Activated T-cell treated with anti-CD3 and anti-CD28 coated beads, Interleukin-2, amount 50 U/mL, for 4 hours (primary cell): ENCODE results near the gene UTS2R. TPM values are rescaled to one million over a fixed set of nuclear protein-coding genes. Genes with fewer than 3 reads are reported as not detected.
"Not testable (repeated sequence)": the region's sequence is repeated elsewhere in the genome, so short reads cannot be mapped to it uniquely, and the experiment has no call there.

Experiments used
- ATAC-seq, 2 donors: fragments of 200-7000 bp; cut with Tn5 transposase; one replicate each; pipeline ENCODE4 v1.10.0; 2021
- DNase-seq: peaks from one replicate; pipeline ENCODE4 v3.0.0-alpha.2; 2020
- H3K27me3 Mint-ChIP-seq: one replicate; pipeline ENCODE4 v1.8.0; 2021; ENCODE audit warnings: low read depth, mixed read lengths
- H3K36me3 Mint-ChIP-seq: one replicate; pipeline ENCODE4 v1.8.0; 2022; ENCODE audit warnings: mixed read lengths; ENCODE audit not compliant: insufficient read depth
- H3K4me1 Mint-ChIP-seq: one replicate; pipeline ENCODE4 v1.8.0; 2021; ENCODE audit warnings: low read depth, mixed read lengths
- H3K4me3 Mint-ChIP-seq: one replicate; pipeline ENCODE4 v1.8.0; 2021; ENCODE audit warnings: mild to moderate bottlenecking, moderate library complexity, mixed read lengths
- H3K9me3 Mint-ChIP-seq: one replicate; pipeline ENCODE4 v1.8.0; 2021; ENCODE audit warnings: mixed read lengths
- total RNA-seq, 3 donors: library from RNA; stranded (reverse); gene quantifications; one replicate each; pipeline ENCODE4 v1.2.1, GENCODE V29; 2021

The UTS2R gene
- total RNA-seq, 3 donors from 2014 or later, result not detected

DNA sequence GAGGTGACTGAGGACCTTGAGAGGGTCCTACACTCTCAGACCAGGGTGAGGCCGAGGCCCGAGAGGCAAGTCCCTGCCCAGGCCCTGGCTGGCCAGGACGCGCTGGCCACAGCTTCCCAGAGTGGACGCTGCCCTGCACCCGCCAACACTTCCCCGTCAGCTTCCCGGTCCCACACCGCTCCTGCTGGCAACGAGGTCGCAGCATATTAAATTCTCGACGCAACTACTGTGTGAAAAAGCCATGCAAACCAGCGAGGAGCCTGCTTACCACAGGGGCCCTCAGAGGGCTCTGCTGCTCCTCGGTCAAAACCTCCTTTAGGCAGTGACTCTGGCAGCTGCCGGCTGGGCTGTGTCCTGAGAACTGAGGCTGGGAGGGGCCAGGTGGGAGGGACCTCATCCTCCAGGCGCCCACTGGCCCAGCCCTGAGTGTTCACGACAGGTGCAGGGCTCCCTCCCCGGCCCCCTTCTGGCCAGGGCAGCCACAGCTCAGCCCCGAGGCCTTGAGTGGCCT lies 14.7 kb upstream of the UTS2R start:
- ATAC-seq (no peak), DNase-seq (no peak)
- Mint-ChIP-seq H3K9me3 (no peaks in the 10 kb centered on the region), H3K4me1 (peaks cover 8% of the 10 kb centered on the region), H3K36me3 (no peaks in the 10 kb centered on the region), H3K27me3 (peaks cover 14% of the 10 kb centered on the region), H3K4me3 (no peak overlapping the region)

DNA sequence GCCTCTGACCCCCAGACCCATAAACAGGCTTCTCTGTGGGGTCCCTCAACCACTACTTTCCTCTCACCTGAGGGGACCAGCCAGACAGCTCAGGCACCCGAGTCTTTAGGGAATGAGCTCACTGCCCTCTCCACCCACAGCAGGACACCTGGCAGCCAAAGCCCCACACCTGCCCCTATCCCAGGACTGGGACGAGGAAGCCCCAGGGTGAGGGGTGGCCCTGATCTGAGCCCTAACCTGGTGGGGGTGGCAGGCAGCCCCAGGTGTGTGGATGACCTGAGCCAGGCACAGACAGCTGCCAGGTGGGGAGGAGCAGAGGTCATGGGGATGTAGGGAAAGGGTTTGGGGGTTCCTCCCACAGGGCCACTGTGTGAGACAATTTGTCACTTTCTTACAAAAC lies 14.2 kb upstream of the UTS2R start:
- DNase-seq, result no peak
- Mint-ChIP-seq H3K4me1 (peaks cover 8% of the 10 kb centered on the region), H3K36me3 (no peaks in the 10 kb centered on the region), H3K4me3 (no peak overlapping the region), H3K9me3 (no peaks in the 10 kb centered on the region), H3K27me3 (peaks cover 14% of the 10 kb centered on the region)
- ATAC-seq, result no peak

DNA sequence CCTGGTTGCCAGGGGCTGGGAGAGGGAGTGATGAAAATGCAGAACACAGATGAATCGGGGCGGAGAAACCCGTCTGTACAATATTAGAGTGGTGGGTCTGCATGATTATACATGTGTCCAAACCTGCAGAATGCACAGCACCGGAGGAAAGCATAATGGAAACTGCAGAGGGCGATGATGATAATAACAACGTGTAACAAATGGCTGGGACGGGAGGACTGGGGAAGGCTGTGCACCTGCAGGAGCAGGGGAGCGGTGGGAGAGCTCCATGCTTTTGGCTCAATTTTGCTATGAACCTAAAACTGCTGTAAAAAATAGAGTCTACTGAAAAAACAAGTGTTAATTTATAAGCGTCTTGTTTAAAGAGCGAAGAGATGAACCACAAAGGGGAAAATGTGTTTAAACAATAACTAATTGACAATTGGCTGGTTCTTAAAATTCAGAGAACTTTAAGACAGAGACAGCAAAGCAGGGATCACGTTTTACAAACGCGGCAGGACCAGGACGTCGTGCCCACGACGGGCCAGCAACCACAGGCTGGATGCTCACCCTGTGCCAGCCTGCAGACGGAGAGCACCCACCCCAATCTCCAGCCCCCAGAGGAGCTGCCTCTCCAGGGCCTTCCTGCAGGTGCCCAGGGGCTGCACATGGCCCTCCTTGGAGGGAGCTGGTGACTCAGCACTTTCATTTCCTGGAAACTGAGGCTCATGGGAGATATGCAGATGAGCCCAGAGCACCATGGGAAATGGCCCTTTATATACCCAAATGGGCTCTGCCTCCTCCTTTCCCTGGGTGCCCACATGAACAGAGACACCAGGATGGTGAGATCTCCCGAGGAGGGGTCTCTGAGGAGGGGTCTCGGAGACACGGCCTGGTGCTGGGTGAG lies 12.9 kb upstream of the UTS2R start, which contains the start of gene TEX19:
Gene TEX19, plus strand, starts transcription at position 783 of the 886 bp plus-strand sequence. CDS start 2,904 bp downstream, outside the sequence.
- peak within 1 kb of the TSS; percentile 2 for H3K4me3 Mint-ChIP-seq
- no peaks in the 10 kb centered on the region for H3K9me3 Mint-ChIP-seq
- no peak for DNase-seq
- H3K27me3 Mint-ChIP-seq, result peaks cover 14% of the 10 kb centered on the region
- no peaks in the 10 kb centered on the region for H3K36me3 Mint-ChIP-seq
- peak; percentile 51 to 62 for ATAC-seq
- peaks cover 8% of the 10 kb centered on the region for H3K4me1 Mint-ChIP-seq

- DNase-seq, H3K4me1 Mint-ChIP-seq, H3K4me3 Mint-ChIP-seq, H3K9me3 Mint-ChIP-seq, H3K36me3 Mint-ChIP-seq, ATAC-seq: not testable (repeated sequence)
- H3K27me3 Mint-ChIP-seq, result peaks cover 14% of the 10 kb centered on the region
Observed at GRCh38 chr17:82359451-82360074, 12.0 kb upstream of the UTS2R start.

DNA sequence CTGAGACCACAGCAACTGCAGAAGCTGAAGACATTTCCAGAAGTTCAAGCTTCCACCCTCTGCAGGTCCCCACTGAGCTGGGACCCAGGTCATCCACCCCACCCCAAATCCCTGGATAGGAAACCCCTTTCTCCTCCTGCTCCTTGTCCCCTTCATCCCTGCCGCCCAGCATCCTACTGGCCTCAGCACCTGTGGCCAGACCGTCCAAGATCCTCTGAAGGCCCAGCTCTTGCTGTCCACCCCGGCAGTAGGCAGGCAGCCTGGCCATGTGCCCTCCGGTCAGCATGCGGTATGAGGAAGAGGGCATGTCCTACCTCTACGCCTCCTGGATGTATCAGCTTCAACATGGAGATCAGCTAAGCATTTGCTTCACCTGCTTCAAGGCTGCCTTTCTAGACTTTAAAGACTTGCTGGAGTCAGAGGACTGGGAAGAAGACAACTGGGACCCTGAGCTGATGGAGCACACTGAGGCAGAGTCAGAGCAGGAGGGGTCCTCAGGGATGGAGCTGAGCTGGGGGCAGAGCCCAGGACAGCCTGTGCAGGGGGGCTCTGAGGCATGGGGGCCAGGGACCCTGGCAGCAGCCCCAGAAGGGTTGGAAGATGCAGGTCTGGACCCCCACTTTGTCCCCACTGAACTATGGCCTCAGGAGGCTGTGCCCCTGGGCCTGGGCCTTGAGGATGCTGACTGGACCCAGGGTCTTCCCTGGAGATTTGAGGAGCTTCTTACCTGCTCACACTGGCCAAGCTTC lies 9.5 kb upstream of the UTS2R start:
- H3K4me1 Mint-ChIP-seq, result peaks cover 8% of the 10 kb centered on the region
- no peak overlapping the region for H3K4me3 Mint-ChIP-seq
- ATAC-seq, result no peak
- no peak for DNase-seq
- H3K27me3 Mint-ChIP-seq, result peaks cover 7% of the 10 kb centered on the region
- no peaks in the 10 kb centered on the region for H3K9me3 Mint-ChIP-seq
- no peaks in the 10 kb centered on the region for H3K36me3 Mint-ChIP-seq

GRCh38 chr17:82365606-82366295 lies 5.8 kb upstream of the UTS2R start:
- no peak overlapping the region for H3K4me3 Mint-ChIP-seq
- peaks cover 13% of the 10 kb centered on the region for H3K27me3 Mint-ChIP-seq
- H3K9me3 Mint-ChIP-seq, result no peaks in the 10 kb centered on the region
- ATAC-seq (no peak), DNase-seq (no peak)
- peaks cover 5% of the 10 kb centered on the region for H3K4me1 Mint-ChIP-seq
- H3K36me3 Mint-ChIP-seq, result no peaks in the 10 kb centered on the region

GRCh38 chr17:82366749-82367148 lies 4.8 kb upstream of the UTS2R start:
- H3K27me3 Mint-ChIP-seq, result peaks cover 19% of the 10 kb centered on the region
- H3K36me3 Mint-ChIP-seq, result no peaks in the 10 kb centered on the region
- no peak for ATAC-seq
- H3K9me3 Mint-ChIP-seq, result no peaks in the 10 kb centered on the region
- H3K4me3 Mint-ChIP-seq, result no peak overlapping the region
- no peak for DNase-seq
- peaks cover 10% of the 10 kb centered on the region for H3K4me1 Mint-ChIP-seq

DNA sequence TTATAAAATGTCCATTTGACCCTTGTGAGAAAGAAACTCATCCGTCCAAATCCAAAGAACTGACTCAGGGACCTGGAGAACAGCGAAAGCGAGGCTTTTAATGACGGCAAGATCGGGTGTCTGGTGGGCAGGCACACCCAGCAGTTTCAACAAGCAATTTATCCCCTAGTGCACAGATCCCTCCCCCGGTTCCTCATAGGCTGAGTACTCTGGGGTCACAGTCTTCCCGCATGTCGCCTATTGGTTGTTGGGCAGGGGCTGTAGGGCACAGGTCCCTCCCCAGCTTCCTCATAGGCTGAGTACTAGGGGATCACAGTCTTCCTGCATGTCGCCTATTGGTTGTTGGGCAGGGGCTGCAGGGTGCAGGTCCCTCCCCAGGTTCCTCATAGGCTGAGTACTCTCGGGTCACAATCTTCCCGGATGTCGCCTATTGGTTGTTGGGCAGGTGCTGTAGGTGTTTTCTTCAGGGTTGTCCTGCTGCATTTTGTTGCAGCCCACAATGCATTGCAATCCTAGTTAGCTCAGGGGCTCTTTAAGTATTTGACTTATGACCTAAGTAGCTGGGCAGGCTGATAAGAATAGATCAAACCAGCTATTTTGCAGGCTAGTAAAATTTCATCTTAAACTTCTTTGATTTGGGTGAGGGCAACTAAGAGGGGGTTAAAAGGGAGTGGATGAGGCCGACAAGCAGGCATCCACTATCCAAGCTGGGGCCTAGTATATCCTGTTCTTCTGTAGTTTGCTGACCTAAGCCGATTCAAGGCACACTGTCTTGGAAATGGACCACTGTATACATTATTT lies 3.6 kb upstream of the UTS2R start:
- no peak for ATAC-seq
- no peak for DNase-seq
- Mint-ChIP-seq H3K36me3 (no peaks in the 10 kb centered on the region), H3K27me3 (peaks cover 25% of the 10 kb centered on the region), H3K9me3 (no peaks in the 10 kb centered on the region), H3K4me3 (no peak overlapping the region), H3K4me1 (peaks cover 15% of the 10 kb centered on the region)

DNA sequence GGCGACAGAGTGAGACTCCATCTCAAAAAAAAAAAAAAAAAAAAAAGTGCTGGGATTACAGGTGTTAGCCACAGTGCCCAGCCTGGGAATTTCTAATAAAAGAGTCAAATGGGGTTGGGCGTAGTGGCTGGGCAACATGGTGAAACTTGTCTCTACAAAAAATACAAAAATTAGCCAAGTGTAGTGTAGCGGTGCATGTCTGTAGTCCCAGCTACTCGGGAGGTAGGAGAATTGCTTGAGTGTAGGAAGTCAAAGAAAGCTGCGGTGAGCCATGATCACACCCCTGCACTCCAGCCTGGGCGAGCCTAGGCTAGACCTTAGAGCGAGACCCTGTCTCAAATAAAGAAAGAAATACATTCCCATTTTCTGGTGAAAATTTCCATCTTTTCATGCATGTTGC lies 2.4 kb upstream of the UTS2R start:
- H3K4me3 Mint-ChIP-seq, result no peak overlapping the region
- no peak for ATAC-seq
- H3K9me3 Mint-ChIP-seq, result no peaks in the 10 kb centered on the region
- no peak for DNase-seq
- H3K4me1 Mint-ChIP-seq, result peaks cover 21% of the 10 kb centered on the region
- peaks cover 34% of the 10 kb centered on the region for H3K27me3 Mint-ChIP-seq
- H3K36me3 Mint-ChIP-seq, result no peaks in the 10 kb centered on the region

- ATAC-seq (peak; percentile 48 to 62), DNase-seq (peak; percentile 28)
- Mint-ChIP-seq H3K4me1 (peaks cover 21% of the 10 kb centered on the region), H3K36me3 (no peaks in the 10 kb centered on the region), H3K4me3 (peak overlapping the region; percentile 71), H3K9me3 (no peaks in the 10 kb centered on the region), H3K27me3 (peaks cover 37% of the 10 kb centered on the region)
Observed at GRCh38 chr17:82370471-82371332, 863 bp upstream of the UTS2R start.

DNA sequence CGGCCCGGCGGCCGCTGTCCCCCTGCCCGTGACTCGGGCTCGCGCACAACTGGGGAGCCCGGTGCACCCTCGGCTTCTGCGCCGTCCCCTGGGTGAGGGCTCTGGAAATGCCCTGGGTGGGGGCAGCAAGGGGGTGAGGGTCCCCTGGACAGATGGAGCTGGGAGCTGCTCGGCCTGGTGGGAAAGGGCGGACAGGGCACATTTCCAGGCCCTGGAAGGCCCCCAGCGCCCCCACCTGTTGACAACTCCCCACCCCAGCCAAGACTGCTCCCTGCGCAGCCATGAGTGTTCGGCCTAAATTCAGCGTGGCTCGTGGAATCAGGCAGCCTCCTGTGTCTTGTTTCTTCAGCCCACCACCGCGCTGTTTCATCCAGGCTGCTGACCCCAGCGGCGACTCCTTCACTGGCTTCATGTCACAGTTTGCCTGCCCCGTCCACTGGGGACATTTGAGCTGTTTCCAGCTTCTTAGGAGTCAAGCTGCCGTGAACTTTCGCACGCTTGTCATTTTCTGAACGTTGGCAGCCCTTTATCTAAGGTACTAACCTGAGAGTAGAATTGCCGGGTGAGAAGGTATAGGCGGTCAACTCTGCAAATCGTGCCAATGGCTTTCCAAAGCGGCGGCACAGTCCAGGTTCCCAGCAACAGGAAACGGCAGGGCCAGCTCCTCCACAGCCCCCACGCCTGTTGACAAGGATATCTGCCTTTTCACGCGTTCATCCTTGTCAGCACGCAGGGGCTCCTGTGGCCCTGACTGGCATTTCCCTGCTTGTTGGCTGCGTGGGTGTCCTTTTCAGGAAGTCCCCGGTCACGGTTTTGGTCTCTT lies 895 bp downstream of the UTS2R start:
- H3K27me3 Mint-ChIP-seq, result peaks cover 46% of the 10 kb centered on the region
- DNase-seq (no peak), ATAC-seq (no peak)
- H3K4me3 Mint-ChIP-seq, result no peak overlapping the region
- H3K4me1 Mint-ChIP-seq, result peaks cover 21% of the 10 kb centered on the region
- H3K9me3 Mint-ChIP-seq, result no peaks in the 10 kb centered on the region
- H3K36me3 Mint-ChIP-seq, result no peaks in the 10 kb centered on the region

- Mint-ChIP-seq H3K27me3 (peaks cover 46% of the 10 kb centered on the region), H3K4me1 (peaks cover 21% of the 10 kb centered on the region)
- not testable (repeated sequence) for ATAC-seq, H3K36me3 Mint-ChIP-seq, DNase-seq, H3K4me3 Mint-ChIP-seq, H3K9me3 Mint-ChIP-seq
Observed at GRCh38 chr17:82373072-82373452, 1.5 kb downstream of the UTS2R start.
